Endothelial cell (in vitro differentiated cells): Measurements from ENCODE around the gene KCNH4. TPM values are rescaled to one million over a fixed set of nuclear protein-coding genes. Genes with fewer than 3 reads are reported as not detected.
"Not testable (repeated sequence)": the region's sequence is repeated elsewhere in the genome, so short reads cannot be mapped to it uniquely, and the experiment has no call there.

Experiments
- DNase-seq: peaks from one replicate; pipeline ENCODE4 v3.0.0; 2021; ENCODE audit warnings: low spot score
- H3K27ac Mint-ChIP-seq: one replicate; pipeline ENCODE4 v1.8.0; 2021; ENCODE audit warnings: mixed read lengths, inconsistent platforms; ENCODE audit not compliant: unreplicated experiment
- H3K27me3 Mint-ChIP-seq: one replicate; pipeline ENCODE4 v1.8.0; 2021; ENCODE audit warnings: mild to moderate bottlenecking, moderate library complexity, mixed read lengths, inconsistent platforms; ENCODE audit not compliant: unreplicated experiment
- H3K36me3 Mint-ChIP-seq: one replicate; pipeline ENCODE4 v1.8.0; 2021; ENCODE audit warnings: mild to moderate bottlenecking, low read depth, mixed read lengths, inconsistent platforms; ENCODE audit not compliant: unreplicated experiment
- H3K4me1 Mint-ChIP-seq: one replicate; pipeline ENCODE4 v1.8.0; 2021; ENCODE audit warnings: mild to moderate bottlenecking, mixed read lengths, inconsistent platforms; ENCODE audit not compliant: unreplicated experiment
- H3K4me3 Mint-ChIP-seq: one replicate; pipeline ENCODE4 v1.8.0; 2021; ENCODE audit warnings: mild to moderate bottlenecking, mixed read lengths, inconsistent platforms; ENCODE audit not compliant: unreplicated experiment
- H3K9me3 Mint-ChIP-seq: one replicate; pipeline ENCODE4 v1.8.0; 2021; ENCODE audit warnings: mixed read lengths, inconsistent platforms; ENCODE audit not compliant: unreplicated experiment
- total RNA-seq: library from RNA; stranded (reverse); fragmentation: NEBNext Ultra II Directional; extraction: Animal tissue kit (Norgen Biotek cat#: 25700); gene quantifications from one replicate; pipeline ENCODE4 v1.2.1, GENCODE V29; 2021; ENCODE audit not compliant: unreplicated experiment
- TF ChIP-seq, protein P1 (sequence below): fragments of 200-600 bp; sonication (generic); IDR thresholded peaks from one replicate; pipeline ENCODE4 v1.5.0; 2021; ENCODE audit warnings: antibody characterized with exemption; ENCODE audit not compliant: unreplicated experiment

The KCNH4 gene
- total RNA-seq, 1 donor from 2014 or later = 0.08 TPM

DNA sequence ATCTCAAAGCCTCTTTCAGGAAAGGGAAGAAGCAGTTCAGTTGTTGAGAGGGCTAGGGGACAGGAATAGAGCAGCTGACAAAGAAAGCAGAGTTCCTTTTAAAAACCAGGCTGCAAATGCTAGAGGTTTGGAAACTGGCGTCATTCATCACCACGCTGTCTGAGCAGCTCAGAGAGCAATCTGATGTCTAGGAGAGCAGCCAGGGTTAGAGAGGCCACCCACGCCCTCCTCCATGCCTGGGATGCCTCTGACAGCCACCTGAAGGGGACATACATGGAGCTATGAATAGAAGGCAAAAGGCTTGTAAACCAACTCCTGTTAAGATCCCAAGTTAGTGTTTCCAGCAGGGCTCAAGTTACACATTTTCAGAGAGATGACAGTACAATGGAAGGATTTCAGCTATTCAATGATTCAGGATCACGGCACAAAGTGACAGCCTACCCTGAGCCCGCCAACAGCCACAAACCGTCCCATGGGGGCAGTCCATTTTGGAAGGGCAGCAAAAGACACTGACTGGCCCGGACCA, 38.5 kb downstream of the KCNH4 start:
- Mint-ChIP-seq H3K4me3 (peak overlapping the region; percentile 47), H3K27ac (peak overlapping the region; percentile 21)
- DNase-seq = no peak

DNA sequence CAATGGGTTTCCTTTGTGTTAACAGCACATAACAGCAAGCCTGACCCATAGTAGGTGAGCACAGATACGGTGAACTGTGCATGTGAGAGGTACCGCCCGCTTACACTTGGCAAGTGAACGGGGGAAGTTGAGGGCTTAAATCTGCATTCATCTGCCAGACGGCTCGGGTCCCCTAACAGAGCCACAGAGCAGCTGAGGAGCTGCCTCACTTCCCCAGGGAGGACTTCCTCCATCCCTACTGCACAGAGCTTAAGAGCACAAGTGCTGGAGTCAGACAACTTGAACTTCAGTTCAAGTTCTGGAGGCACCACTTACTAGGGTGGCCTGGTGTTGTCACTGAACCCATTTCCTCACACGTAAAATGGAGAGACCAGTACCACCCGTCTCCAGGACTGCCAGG, 39.6 kb downstream of the KCNH4 start:
- Mint-ChIP-seq H3K4me1 (peaks cover 26% of the 10 kb centered on the region), H3K4me3 (no peak overlapping the region), H3K36me3 (peaks cover 12% of the 10 kb centered on the region), H3K9me3 (no peaks in the 10 kb centered on the region), H3K27me3 (no peaks in the 10 kb centered on the region), H3K27ac (no peak overlapping the region)
- DNase-seq = no peak
- TF ChIP-seq, protein P1, sequence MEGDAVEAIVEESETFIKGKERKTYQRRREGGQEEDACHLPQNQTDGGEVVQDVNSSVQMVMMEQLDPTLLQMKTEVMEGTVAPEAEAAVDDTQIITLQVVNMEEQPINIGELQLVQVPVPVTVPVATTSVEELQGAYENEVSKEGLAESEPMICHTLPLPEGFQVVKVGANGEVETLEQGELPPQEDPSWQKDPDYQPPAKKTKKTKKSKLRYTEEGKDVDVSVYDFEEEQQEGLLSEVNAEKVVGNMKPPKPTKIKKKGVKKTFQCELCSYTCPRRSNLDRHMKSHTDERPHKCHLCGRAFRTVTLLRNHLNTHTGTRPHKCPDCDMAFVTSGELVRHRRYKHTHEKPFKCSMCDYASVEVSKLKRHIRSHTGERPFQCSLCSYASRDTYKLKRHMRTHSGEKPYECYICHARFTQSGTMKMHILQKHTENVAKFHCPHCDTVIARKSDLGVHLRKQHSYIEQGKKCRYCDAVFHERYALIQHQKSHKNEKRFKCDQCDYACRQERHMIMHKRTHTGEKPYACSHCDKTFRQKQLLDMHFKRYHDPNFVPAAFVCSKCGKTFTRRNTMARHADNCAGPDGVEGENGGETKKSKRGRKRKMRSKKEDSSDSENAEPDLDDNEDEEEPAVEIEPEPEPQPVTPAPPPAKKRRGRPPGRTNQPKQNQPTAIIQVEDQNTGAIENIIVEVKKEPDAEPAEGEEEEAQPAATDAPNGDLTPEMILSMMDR = no peak

More for the DNA sequence above, 38.5 kb downstream of the KCNH4 start:
- TF ChIP-seq, protein P1 = no peak
- H3K9me3 Mint-ChIP-seq = no peaks in the 10 kb centered on the region
- H3K4me1 Mint-ChIP-seq = peaks cover 22% of the 10 kb centered on the region
- peaks cover 13% of the 10 kb centered on the region for H3K36me3 Mint-ChIP-seq
- peaks cover 4% of the 10 kb centered on the region for H3K27me3 Mint-ChIP-seq

DNA sequence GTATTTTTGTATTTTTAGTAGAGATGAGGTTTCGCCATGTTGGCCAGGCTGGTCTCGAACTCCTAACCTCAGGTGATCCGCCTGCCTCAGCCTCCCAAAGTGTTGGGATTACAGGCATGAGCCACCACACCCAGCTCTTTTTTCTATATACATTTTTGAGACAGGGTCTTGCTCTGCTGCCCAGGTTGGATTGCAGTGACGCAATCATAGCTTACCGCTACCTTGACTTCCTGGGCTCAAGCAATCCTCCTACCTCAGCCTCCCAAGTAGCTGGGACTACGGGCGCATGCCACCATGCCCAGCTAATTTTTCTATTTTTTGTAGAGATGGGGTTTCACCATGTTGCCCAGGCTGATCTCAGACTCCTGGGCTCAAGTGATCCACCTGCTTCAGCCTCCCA, 40.3 kb downstream of the KCNH4 start:
- DNase-seq, H3K4me3 Mint-ChIP-seq, H3K27ac Mint-ChIP-seq, H3K27me3 Mint-ChIP-seq, H3K9me3 Mint-ChIP-seq: not testable (repeated sequence)
- peaks cover 33% of the 10 kb centered on the region for H3K4me1 Mint-ChIP-seq
- H3K36me3 Mint-ChIP-seq = peaks cover 14% of the 10 kb centered on the region

DNA sequence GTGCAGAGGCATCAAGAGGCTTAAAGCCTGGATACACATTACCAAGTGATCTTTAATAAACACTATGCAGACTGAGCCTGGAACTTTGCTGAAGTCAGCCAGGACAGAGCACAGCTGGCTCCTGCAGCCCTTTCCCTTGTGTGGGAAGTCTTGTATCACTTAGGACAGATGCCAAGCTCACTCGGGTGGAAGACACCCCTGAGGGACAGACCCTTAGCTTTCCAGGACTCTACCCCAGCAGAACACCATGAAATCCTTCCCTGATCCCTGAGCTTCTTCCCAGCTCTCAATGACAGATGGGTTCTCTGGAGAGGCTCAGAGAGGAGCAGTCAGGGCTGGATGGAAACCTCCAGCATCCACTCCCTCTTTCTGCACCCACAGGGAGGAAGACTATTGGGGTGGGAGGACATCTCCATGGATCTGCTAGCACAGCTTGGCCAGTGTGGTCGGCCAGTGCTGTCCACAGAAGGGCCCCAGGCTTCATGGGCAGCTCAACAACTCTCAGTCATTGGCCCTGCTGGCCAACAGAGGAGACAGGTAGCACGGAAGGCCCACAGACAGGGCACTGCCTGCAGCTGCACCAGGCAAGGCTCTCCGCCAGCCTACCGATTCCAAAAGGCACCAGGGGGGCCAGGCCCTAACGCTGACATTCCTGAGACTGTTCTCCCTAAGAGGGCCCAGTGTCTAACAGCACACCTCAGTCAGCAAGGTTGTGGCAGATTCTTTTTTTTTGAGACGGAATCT, 42.0 kb downstream of the KCNH4 start:
- H3K36me3 Mint-ChIP-seq = peaks cover 13% of the 10 kb centered on the region
- no peaks in the 10 kb centered on the region for H3K9me3 Mint-ChIP-seq
- H3K4me1 Mint-ChIP-seq = peaks cover 48% of the 10 kb centered on the region
- no peak overlapping the region for H3K27ac Mint-ChIP-seq
- no peak overlapping the region for H3K4me3 Mint-ChIP-seq
- TF ChIP-seq, protein P1 = no peak
- DNase-seq = no peak
- peaks cover 5% of the 10 kb centered on the region for H3K27me3 Mint-ChIP-seq

DNA sequence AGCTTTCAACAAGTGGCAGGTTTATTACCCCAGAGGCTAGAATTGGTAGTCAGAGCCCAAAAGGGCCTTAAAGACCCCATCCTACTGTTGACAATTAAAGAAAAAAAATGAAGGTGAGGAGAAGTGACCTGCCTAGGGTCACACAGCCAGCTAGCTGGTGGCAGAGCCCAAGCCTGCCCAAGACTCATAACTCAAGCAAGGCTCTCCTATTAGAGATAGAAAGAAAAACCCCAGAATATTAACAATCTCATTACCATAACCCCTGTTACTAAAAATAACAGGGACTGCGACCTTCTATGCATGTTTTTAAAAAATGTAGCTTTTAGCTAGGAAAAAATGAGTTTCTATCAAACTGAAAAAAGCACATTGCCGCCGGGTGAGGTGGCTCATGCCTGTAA, 44.3 kb downstream of the KCNH4 start:
- peaks cover 5% of the 10 kb centered on the region for H3K27me3 Mint-ChIP-seq
- DNase-seq = no peak
- H3K36me3 Mint-ChIP-seq = peaks cover 8% of the 10 kb centered on the region
- TF ChIP-seq, protein P1 = no peak
- no peaks in the 10 kb centered on the region for H3K9me3 Mint-ChIP-seq
- H3K4me3 Mint-ChIP-seq = no peak overlapping the region
- H3K4me1 Mint-ChIP-seq = peaks cover 55% of the 10 kb centered on the region
- no peak overlapping the region for H3K27ac Mint-ChIP-seq
